ENCODE data around the gene HLCS.
"Not testable (repeated sequence)": the region's sequence is repeated elsewhere in the genome, so short reads cannot be mapped to it uniquely, and the experiment has no call there.

Gene HLCS

DNA sequence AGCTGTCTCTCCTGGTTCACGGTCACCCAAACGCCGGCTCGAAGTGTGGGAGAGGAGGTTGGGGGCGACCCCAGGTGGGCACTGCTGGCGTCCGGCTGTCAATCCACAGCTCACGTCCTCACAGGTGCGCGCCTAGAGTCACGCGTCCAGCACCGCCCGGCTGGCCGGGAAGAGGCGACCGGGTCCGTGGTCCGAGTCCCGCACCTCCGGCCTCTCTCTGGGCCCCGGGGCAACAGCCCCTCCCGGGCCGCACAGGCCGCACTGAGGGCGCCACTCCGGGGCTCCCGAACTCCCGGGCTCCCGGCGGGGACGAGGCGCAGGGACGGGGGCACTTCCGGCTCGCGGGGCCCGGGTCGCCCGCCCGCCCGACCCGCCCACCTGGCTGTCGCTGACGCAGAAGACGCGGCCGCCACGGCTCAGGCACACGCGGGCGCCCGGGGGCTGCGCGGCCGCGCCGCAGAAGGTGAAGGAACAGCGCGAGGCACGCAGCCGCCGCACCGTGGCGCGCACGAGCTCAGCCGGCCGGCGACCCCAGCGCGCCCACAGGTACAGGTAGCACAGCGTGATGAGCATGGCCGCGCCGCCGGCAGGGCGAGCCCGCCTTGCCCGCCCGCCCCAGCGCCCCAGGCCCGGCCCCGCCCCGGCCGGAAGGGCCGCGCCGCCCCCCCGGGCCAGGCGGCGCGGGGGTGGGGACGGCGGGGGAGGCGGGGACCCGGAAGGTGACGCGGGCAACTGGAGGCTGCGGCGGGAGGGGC is at the start of gene HLCS:
HLCS (minus strand) TSS at position 604 of the 755 bp plus-strand sequence; CDS start at position 573, 31 bp downstream.
- in situ Hi-C loops (cut with HindIII; ENCODE audit: low sequenced_read_pairs): no loop called here

DNA sequence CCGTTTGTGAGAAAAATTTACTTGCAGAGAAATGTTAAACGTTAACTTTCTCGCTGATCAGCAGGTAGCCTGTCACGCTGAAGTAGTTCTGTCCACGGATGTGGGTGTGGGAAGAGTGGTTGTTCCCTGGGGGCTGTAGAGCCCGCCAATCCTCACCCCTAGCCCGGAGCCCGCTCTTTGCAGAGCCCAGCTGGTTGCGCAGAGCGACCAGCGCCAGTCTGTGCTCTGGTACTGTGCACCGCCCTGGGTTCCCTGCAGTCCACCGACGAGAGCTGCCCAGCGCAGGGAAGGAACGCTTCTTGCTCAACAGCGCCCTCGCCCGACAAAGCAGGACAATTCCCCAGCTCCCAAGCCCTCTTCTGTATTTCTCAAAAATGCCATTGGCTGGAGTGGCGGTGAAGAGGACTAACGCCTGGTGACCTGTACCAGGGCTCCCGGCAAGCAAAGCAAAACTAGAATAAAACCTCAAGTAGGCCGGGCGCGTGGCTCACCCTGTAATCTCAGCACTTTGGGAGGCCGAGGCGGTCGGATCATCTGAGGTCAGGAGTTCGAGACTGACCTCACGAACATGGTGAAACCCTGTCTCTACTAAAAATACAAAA is 43.4 kb upstream of the HLCS start:
- in situ Hi-C loops (cut with HindIII; ENCODE audit: low sequenced_read_pairs): no loop called here

DNA sequence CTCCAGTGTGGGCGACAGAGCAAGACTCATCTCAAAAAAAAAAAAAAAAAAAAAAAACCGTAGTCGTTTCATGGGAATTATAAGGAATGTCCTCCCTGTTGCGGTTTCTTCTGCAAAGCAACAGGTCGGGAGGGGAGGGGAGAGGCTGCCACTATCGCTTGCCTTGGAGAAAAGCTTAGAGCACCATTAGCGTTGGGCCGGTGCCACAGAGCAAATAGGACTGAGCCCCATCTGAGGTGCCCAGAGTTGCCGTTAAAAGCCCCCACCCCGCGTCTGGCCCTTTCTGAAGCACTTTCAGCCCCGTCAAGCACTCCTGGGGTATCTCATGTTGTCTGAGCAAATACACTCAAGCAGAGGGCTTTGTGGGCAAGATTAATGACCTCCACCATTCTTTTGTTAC is 42.3 kb upstream of the HLCS start:
- in situ Hi-C loops (cut with HindIII; ENCODE audit: low sequenced_read_pairs): no loop called here

DNA sequence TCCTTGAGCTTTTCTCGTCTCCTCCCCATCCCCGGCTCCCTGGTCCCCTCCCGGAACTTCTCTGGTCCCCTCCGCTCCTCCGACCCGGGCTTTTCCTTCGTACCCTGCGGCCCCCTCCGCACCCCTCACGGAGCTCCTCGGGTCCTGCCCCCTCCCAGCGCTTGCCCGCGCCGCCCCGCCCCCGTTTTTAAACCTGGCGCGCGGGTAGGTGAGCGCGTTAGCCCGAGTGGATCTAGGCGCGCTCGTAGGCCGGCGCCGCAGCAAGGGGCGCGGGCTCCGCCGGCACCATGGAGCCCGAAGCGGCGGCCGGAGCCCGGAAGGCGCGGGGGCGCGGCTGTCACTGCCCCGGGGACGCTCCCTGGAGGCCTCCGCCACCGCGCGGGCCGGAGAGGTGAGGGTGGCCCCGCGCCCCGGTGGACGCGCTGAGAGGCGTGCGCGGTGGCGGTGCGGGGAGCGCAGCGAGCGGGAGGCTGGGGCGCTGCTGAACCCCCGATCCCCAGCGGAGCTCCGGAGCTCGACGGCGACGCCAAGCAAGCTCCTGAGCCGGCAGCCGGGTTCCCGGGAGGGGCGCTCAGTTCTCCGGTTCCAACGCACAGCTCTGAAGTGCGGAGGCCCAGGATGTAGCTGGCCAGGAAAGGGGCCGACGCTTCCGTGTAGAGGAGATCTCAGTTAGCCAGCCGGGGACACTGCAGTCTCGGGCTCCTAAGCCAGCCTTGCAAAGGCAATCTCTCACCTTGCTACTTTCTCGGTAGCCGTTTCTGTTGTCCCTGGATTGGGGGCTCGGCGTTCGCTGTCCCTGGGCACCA is 40.2 kb upstream of the HLCS start, which contains the start of gene RIPPLY3:
RIPPLY3 (plus strand) TSS at position 217 of the 806 bp plus-strand sequence; CDS start at position 288, 71 bp downstream.
- in situ Hi-C loops (cut with HindIII; ENCODE audit: low sequenced_read_pairs): no loop called here

DNA sequence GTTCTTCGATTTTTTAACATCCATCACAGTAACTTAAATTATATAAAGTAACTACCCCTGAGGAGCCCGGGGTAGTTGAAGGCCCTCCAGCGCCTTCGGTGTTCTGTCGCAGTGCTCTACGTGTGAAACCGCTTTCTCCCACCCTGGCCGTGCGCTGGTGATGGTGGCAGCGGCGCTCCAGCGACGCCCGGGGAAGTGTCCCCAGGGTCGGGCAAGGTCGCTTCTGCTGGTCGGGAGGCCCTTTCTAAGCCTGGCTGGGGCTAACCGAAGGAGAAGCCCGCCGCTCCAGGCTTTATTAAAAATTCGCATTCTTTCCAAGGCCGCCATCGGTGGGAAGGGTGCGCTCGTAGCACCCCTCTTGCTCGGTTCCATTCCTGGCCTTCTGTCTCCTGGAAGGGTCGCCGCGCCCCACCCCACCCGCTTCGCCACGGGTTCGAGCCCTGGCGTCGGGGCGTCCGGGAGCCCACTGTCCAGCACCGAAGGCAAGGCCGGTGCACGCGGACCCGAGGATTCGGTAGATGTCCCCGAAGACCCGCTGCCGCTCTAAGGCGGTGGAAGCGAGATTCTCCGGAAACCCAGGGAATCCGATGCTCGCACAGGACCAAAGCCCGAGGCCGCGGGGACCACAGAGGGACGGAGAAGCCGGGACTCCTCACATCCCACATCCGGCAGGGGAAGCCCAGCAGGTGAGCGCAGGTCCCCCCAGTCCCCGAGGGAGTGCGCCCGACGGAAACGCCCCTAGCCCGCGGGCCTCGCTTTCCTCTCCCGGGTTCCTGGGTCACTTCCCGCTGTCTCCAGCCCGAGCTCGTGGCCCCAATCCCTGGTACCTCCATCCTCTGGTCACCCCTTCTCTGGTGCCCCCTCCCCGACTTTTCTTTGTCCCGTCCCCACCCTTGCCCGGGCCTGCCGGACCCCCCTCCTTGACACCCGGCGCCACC is 39.3 kb upstream of the HLCS start:
- in situ Hi-C loops (cut with HindIII; ENCODE audit: low sequenced_read_pairs): no loop called here

DNA sequence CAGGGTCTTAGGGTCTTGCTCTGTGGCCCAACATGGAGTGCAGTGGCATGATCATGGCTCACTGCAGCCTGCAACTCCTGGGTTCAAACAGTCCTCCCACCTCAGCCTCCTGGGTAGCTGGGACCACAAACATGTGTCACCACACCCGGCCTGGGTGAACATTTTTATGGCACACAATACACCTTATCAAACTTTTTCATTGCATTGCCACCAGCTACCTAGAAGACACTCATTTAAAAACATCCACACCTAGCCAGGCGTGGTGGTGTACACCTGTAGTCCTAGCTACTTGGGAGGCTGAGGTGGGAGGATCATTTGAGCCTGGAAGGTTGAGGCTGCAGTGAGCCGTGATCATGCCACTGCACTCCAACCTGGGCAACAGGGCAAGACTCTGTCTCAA is 37.4 kb upstream of the HLCS start:
- in situ Hi-C loops (cut with HindIII; ENCODE audit: low sequenced_read_pairs): not testable (repeated sequence)

DNA sequence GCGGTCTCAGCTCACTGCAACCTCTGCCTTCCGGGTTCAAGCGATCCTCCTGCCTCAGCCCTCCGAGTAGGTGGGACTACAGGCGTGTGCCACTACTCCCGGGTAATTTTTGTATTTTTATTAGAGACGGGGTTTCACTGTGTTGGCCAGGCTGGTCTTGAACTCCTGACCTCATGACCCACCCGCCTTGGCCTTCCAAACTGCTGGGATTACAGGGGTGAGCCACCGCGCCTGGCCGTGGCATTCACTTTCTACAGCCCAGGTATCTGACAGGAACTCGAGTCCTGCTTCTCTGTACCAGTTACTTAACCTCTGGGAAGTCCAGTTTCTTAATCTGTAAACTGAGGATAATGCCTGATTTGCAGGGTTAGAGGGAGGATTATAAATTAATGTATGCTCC is 36.4 kb upstream of the HLCS start:
- in situ Hi-C loops (cut with HindIII; ENCODE audit: low sequenced_read_pairs): not testable (repeated sequence)

DNA sequence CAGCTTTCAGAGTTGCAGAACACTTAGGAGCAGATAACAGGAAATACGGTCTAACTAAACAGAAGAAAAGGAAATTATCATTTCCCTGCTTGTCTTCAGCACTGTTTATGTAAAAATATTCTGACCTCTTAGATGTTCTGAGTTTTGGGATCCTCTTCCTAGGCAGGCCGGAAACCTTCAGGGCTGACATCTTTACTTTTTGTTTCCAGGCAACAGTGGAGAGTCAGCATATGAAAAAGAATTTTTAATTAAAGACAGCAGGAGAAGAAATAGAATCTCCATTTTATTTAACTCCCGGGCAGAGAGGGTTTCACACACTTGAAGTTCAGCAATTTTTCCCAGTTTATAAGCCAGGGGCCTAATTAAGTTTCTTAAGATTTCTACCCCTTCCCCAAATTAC is 35.0 kb upstream of the HLCS start:
- in situ Hi-C loops (cut with HindIII; ENCODE audit: low sequenced_read_pairs): no loop called here

DNA sequence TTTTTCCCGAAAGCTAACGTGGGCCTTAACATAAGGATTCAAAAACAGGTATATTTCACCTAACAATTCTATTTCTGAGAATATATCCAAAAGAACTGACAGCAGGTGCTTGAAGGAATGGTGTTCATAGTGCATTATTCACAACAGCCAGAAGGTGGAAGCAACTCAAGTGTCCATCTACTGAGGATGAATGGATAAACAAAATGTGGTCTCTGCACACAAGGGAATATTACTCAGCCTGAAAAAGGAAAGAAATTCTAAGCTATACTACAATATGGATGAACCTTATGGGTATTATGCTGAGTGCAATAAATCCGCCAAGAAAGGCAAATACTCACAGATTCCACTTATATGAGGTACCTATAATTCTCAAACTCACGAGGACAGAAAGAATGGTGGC is 33.9 kb upstream of the HLCS start:
- in situ Hi-C loops (cut with HindIII; ENCODE audit: low sequenced_read_pairs): no loop called here

DNA sequence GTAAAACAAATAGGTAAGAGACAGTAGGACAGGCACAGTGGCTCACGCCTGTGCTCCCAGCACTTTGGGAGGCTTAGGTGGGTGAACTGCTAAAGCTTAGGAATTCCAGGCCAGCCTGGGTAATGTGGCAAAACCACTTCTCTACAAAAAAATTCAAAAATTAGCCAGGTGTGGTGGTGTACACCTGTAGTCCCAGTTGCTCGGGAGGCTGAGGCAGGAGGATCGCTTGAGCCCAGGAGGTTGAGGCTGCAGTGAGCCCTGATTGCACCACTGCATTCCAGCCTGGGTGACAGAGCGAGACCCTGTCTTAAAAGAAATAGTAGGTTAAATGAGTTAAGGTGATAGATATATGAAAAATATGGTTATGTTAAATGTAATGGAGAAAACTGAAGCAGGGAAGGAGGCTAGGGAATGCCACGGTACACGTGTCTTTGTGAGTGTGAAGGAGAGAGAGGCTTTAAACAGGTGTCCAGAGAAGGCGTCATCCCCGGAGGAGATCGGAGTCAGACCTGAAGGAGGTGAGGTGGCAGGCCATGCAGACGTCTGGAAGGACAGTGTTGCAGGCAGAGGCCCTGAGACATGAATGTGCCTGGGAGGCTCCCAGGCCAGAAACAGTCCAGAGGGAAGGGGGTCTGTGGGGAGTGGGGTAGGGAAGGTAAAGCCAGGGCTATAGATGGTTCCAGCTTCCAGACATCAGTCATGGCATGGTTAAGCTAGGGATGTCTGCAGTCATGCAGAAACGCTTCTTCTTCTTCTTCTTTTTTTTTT is 32.8 kb upstream of the HLCS start:
- in situ Hi-C loops (cut with HindIII; ENCODE audit: low sequenced_read_pairs): no loop called here

DNA sequence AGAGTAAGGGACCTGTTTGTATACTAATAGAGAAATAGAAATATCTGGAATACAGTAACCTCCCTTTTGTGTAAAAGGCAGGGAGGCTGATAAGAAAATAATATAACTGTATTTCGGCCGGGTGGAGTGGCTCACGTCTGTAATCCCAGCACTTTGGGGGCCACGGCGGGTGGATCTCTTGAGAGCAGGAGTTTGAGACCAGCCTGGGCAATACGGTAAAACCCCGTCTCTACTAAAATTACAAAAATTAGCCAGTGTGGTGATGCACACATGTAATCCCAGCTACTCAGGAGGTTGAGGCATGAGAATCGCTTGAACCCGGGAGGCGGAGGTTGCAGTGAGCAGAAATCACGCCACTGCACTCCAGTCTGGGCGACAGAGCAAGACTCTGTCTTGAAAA is 28.8 kb upstream of the HLCS start:
- in situ Hi-C loops (cut with HindIII; ENCODE audit: low sequenced_read_pairs): not testable (repeated sequence)

DNA sequence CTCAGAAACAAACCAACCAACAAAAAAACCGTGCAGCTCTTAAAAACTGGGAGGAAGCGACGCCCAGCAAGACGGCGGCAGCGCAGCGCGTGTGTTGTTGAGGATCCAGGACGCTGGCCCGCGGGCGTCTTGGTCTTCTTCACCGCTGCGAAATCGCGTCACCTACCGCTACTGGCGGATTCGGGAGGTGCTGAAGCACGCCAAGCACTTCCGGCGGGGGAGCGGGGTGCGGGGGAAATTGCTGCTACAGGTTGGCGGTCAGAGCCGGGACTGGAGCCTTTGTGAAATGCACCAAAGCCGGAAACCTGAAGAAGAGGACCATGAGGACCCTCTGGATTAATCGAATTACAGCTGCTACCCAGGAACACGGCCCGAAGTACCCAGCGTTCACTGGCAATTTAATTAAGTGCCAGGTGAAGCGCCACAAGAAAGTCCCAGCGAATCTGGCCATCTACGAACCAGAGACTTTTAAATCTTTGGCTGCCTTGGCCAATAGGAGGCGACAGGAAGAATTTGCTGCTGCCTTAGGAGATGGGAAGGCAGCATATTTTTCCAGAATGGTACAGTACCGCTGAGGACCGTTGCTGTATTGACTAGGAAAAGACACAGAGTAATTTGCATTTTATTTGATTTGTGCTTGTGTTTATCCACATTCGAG is 28.2 kb upstream of the HLCS start:
- in situ Hi-C loops (cut with HindIII; ENCODE audit: low sequenced_read_pairs): no loop called here

DNA sequence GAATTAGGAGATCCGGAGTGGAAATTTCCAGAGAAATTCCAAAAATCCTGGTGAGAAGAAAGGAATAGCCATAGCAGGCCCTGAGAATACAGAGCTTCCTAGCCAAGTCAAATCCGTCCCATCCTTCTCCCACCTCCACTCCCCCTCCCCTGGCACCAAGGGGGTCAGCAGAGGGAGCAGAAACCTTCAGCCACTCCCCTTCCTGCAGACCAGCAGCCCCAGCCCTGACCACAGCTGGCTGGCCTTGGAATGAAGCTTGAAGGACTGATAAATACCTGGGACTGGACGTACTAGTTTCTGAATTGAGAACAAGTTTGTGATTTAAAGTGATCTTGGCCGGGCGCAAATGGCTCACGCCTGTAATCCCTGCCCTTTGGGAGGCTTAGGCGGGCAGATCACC is 26.2 kb upstream of the HLCS start:
- in situ Hi-C loops (cut with HindIII; ENCODE audit: low sequenced_read_pairs): no loop called here

DNA sequence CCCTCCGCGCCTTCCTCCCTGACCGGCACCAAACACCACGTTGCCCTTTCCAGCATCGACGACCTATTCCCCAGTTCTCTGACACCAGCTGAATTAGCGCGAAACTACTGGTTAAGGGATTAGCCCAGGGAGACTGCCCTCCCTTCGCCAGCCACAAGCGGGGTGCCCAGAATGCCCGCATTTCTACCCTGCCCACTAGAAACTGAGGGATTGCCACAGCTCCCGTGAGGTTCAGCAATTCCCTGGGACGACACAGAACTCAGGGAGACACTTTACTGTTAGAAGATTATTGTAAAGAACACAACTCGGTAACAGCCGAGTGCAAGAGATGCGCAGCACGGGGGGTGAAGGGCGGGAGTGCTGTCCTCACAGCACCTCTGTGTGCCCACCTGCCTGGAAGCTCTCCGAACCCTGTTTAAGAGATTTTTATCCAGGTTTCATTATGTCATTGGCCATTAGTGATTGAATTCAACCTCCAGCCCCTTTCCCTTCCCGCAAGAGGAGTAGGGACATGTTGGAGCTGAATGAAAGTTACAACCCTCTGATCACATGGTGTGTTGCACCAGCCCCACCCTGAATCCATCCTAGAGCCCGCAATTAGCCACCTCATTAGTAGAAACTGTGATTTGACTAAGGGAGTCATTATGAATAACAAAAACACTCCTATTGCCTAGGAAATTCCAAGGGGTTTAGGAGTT is 24.2 kb upstream of the HLCS start:
- in situ Hi-C loops (cut with HindIII; ENCODE audit: low sequenced_read_pairs): no loop called here

DNA sequence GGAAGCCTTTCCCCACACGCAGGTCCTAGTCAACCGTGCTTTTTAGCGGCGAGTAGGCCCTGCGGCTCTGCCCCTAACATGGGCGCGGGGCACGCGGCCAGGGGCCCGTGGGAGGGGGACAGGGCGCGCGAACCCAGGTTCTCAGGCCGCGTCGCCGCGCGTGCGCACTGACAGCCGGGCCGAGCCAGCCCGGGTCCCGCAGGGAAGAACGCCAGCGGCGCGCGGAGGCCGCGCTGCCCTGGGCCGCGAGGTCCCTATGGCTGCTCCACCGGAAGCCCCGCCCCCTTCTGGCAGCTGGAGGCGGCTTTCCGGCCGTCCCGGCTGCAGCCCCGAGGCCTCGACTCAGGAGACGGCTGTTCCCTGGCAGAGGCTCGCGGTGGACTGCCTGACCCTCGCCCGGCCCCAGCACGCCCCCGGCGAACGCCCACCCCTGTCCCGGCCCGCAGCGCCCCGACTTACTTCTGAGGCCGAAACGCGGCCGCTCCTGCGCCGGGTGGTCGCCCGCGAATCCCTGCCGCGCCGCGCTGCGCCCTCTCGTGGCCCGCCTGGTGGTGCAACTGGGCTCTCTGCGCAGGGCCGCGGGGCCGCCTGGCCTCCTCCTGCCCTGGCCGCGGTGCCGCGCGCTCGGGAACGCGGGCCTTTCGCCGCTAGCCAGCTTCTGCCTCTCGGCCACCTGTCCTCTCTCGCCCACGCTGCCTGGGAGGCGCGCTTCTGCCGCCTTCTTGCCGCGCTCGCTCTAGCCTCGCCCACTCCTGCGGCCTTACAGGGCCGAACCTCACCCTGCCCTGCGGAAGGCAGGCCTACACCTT is 23.4 kb upstream of the HLCS start:
- in situ Hi-C loops (cut with HindIII; ENCODE audit: low sequenced_read_pairs): no loop called here

DNA sequence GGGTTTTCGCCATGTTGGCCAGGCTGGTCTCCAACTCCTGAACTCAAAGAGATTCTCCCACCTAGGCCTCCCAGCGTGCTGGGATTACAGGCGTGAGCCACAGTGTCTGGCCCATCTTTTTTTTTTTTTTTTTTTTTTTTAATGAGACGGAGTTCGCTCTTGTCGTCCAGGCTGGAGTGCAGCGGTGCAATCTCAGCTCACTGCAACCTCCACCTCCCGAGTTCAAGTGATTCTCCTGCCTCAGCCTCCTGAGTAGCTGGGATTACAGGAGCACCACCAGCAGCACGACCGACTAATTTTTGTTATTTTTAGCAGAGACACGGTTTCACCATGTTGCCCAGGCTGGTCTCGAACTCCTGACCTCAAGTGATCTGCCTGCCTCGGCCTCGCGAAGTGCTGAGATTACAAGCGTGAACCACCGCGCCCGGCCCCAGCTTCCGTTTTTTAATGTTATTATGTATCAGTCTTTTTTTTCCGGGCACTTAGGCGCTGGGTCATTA is 22.8 kb upstream of the HLCS start:
- in situ Hi-C loops (cut with HindIII; ENCODE audit: low sequenced_read_pairs): not testable (repeated sequence)

DNA sequence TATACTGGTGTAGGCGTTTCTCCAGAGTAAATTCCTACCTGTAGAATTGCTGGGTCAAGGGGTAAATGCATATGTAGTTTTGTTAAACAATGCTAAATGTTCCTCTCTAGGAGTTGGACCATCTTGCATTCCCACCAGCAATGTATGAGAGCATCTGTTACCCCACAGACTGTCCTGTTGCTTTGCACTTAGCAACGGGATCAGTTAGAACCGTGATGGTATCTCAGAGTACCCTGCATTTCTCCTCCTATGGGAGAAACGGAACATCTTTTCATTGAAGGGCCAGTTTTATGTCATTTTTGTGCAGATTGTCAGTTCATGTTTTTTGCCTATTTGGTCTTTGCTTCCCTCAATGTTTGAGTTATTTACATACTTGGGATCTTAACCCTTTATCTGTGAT is 22.1 kb upstream of the HLCS start:
- in situ Hi-C loops (cut with HindIII; ENCODE audit: low sequenced_read_pairs): no loop called here

DNA sequence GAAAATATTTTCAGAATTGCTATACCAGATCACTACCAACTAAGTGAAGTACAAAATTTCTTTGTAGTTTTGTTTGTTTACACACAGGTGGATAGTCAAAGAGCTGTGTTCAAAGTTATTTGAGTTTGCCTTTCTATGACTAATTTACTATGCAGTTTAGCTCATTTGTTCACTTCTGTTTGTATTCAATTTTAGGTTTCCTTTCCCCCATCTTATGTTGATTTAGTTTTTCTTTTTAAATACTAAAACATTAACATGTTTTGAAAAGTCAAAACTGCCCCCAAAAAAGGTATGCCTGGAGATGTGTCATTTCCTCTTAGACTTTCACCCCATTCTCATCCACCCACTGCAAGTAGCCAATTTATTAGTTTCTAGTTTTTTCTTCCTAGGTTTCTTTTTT is 21.4 kb upstream of the HLCS start:
- in situ Hi-C loops (cut with HindIII; ENCODE audit: low sequenced_read_pairs): no loop called here
